Brain microvascular endothelial cell (primary cell): Measurements from ENCODE around the gene B4GALT3.

ENCODE experiments used
- DNase-seq: peaks from one replicate; pipeline ENCODE4 v3.0.0-alpha.2; 2020
- H3K27ac ChIP-seq: fragments of 250-450 bp; sonication (Bioruptor Pico); 2 replicates; pipeline ENCODE4 v1.5.1; 2020; ENCODE audit warnings: mild to moderate bottlenecking, moderate library complexity
- H3K27me3 ChIP-seq: fragments of 250-450 bp; sonication (Bioruptor Pico); replicated peaks from 2 replicates; pipeline ENCODE4 v1.5.1; 2020; ENCODE audit warnings: mild to moderate bottlenecking
- H3K36me3 ChIP-seq: fragments of 250-450 bp; sonication (Bioruptor Pico); replicated peaks from 2 replicates; pipeline ENCODE4 v1.5.1; 2020; ENCODE audit warnings: mild to moderate bottlenecking
- H3K4me3 ChIP-seq: 2 replicates; pipeline ENCODE4 v1.5.1; 2011; ENCODE audit warnings: low read depth, mild to moderate bottlenecking, control low read depth, low read length, moderate library complexity
- in situ Hi-C: cut with HindIII; loops from 2 replicates; pipeline ENCODE4 v1.10.0; 2017; ENCODE audit warnings: low sequenced_read_pairs, low pct_ligation_motif_present
- TF ChIP-seq, protein P1 (sequence below): IDR thresholded peaks from 2 replicates; pipeline ENCODE4 v1.5.1; 2011; ENCODE audit warnings: low read depth, mild to moderate bottlenecking, moderate library complexity, low read length, control low read depth, inconsistent platforms; ENCODE audit errors: missing control alignments

The B4GALT3 gene

GRCh38 chr1:161171696-161172095 lies 5.6 kb downstream of the B4GALT3 start:
- TF ChIP-seq, protein P1, sequence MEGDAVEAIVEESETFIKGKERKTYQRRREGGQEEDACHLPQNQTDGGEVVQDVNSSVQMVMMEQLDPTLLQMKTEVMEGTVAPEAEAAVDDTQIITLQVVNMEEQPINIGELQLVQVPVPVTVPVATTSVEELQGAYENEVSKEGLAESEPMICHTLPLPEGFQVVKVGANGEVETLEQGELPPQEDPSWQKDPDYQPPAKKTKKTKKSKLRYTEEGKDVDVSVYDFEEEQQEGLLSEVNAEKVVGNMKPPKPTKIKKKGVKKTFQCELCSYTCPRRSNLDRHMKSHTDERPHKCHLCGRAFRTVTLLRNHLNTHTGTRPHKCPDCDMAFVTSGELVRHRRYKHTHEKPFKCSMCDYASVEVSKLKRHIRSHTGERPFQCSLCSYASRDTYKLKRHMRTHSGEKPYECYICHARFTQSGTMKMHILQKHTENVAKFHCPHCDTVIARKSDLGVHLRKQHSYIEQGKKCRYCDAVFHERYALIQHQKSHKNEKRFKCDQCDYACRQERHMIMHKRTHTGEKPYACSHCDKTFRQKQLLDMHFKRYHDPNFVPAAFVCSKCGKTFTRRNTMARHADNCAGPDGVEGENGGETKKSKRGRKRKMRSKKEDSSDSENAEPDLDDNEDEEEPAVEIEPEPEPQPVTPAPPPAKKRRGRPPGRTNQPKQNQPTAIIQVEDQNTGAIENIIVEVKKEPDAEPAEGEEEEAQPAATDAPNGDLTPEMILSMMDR: no peak
- in situ Hi-C loops: no loop called here
- Histone ChIP-seq H3K4me3 (no peak overlapping the region), H3K27ac (no peak overlapping the region), H3K36me3 (peaks cover 53% of the 10 kb centered on the region), H3K27me3 (no peaks in the 10 kb centered on the region)
- no peak for DNase-seq

DNA sequence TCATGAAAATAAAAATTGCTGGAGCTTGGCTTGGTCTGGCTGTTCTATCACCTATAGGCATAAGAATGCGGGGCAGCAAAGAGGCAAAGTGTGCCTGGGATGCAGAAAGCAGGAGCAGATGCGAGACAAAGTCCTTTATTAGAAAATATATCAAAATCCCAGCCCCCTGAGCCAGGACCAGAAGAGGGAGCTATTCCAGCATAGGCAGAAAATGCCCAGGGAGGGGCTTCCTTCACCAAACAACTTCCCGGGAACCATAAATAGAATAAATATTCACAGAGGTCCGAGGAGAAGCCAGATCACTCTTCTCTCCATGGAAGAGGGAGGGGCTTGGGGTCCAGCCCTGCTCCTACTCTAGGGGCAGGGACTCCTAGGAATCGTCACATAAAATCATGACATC lies 6.1 kb downstream of the B4GALT3 start:
- H3K27ac ChIP-seq: no peak overlapping the region
- no peaks in the 10 kb centered on the region for H3K27me3 ChIP-seq
- TF ChIP-seq, protein P1: peak; percentile 61
- peaks cover 53% of the 10 kb centered on the region for H3K36me3 ChIP-seq
- in situ Hi-C loops: no loop called here
- no peak overlapping the region for H3K4me3 ChIP-seq
- no peak for DNase-seq

DNA sequence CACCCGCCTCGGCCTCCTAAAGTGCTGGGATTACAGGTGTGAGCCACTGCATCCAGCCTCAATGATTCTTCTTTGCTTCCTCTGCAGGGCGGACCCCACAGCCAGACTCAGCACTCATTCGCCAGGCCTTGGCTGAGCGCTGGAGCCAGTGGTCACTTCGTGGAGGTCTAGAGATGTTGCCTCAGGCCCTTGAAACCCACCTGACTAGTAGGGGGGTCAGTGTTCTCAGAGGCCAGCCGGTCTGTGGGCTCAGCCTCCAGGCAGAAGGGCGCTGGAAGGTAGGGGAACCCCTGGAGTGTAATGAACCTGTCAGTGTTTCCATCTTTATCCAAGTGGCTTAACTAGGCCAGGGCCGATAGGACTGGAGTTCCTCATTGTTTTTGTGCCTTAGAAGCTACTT lies 8.4 kb downstream of the B4GALT3 start:
- TF ChIP-seq, protein P1: no peak
- Histone ChIP-seq H3K27ac (no peak overlapping the region), H3K27me3 (no peaks in the 10 kb centered on the region), H3K4me3 (no peak overlapping the region), H3K36me3 (peaks cover 42% of the 10 kb centered on the region)
- no peak for DNase-seq
- in situ Hi-C loops: no loop called here

- H3K36me3 ChIP-seq: peaks cover 27% of the 10 kb centered on the region
- DNase-seq: no peak
- TF ChIP-seq, protein P1: no peak
- no peaks in the 10 kb centered on the region for H3K27me3 ChIP-seq
- H3K4me3 ChIP-seq: peak overlapping the region; percentile 79
- in situ Hi-C loops: no loop called here
- peak overlapping the region; percentile 94 for H3K27ac ChIP-seq
These were observed 10.4 kb downstream of the B4GALT3 start for GRCh38 chr1:161166669-161167548.

DNA sequence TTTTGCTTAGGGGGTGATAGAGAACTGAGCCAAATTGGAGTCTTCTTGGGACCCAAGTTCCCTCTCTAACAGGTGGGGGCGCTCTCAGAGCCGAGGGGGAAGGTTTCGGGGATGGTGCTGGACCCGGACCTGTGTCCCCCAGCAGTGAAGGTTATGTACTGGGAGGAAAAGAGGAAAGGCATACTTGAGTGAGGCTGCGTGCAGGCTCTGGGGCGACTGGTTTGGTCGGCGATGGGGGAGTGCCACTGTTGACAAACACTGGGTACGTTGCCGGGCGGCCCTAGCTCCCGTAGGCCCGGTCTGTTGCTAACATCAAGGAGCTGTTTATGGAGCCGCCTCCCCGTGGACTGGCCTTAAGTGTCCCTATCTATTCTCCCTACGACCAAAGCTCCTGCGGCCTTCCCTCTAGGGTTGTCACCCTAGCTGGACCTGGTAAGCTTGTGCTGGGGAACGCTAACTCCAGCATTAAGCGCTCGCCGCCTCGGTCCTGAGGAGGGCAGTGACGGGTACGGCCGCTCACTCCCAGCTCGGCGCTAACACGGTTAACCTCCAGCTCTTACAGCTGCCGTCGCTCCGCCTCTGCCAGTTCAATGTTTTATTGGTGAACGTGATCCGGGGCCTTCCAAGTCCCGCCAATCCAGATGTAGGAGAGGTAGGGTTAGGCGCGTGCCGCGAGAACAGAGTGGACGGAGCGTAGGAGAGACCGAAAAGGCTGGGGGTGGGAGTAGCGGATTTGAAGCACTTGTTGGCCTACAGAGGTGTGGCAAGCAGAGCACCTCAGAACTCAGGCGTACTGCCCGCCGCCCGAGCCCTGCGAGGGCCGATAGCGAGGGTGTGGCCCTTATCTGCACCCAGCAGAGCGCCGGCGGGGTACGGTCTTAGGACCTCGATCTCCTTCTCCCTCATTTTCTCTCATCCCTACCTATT lies 11.3 kb downstream of the B4GALT3 start, which contains the start of gene PPOX:
PPOX (plus strand) TSS at position 685 of the 927 bp plus-strand sequence. CDS start 422 bp downstream, outside the sequence.
- peak; percentile 99 for DNase-seq
- H3K27me3 ChIP-seq: no peaks in the 10 kb centered on the region
- H3K27ac ChIP-seq: peak within 1 kb of the TSS; percentile 94
- H3K36me3 ChIP-seq: peaks cover 21% of the 10 kb centered on the region
- in situ Hi-C loops: no loop called here
- TF ChIP-seq, protein P1: peak; percentile 73
- peak within 1 kb of the TSS; percentile 79 for H3K4me3 ChIP-seq
